Posterior vena cava (tissue), 2 donors: ENCODE data around the gene NCR3LG1. TPM values are rescaled to one million over a fixed set of nuclear protein-coding genes. Genes with fewer than 3 reads are reported as not detected.

Experiments
- DNase-seq: peaks from one replicate; pipeline ENCODE4 v3.0.0-alpha.2; 2020; ENCODE audit warnings: low spot score
- intact Hi-C, 2 donors: fragments of 100-400 bp; cut with DNase I; formaldehyde crosslinking; loops; one replicate each; pipeline versions ENCODE4 v1.14.1 to v1.14.2; 2022 to 2023
- total RNA-seq, 2 donors: library from RNA; stranded (reverse); fragmentation: NEBNext Ultra II Directional; extraction: Animal tissue kit (Norgen Biotek cat#: 25700); gene quantifications; one replicate each; pipeline ENCODE4 v1.2.1, GENCODE V29; 2021
- donor health status: DM: yes; HTN: yes; CAD: no.
- donor health status: DM: yes; HTN: yes; CAD: no.

Gene NCR3LG1
- total RNA-seq, 2 donors from 2014 or later = 2.5 to 2.9 TPM

DNA sequence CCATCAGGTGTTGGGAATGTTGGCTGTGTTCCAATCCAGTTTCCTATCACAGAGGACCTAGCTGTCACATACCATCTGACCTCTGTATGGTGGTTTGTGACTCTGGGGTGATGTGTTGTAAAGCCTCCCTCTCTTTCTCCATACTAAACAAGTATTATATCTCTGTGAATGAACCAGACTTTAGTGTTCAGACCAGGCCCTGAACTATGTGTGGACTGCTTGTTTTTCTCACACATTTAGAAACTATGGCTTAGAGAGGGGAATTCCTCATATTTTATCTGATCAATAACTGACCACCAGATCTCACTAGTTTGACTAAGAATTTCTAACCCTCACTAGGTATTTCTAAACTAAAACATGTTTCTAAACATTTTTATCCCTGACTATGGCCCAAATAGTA lies 17.5 kb downstream of the NCR3LG1 start:
- DNase-seq = no peak
- intact Hi-C loops = no loop called here

DNA sequence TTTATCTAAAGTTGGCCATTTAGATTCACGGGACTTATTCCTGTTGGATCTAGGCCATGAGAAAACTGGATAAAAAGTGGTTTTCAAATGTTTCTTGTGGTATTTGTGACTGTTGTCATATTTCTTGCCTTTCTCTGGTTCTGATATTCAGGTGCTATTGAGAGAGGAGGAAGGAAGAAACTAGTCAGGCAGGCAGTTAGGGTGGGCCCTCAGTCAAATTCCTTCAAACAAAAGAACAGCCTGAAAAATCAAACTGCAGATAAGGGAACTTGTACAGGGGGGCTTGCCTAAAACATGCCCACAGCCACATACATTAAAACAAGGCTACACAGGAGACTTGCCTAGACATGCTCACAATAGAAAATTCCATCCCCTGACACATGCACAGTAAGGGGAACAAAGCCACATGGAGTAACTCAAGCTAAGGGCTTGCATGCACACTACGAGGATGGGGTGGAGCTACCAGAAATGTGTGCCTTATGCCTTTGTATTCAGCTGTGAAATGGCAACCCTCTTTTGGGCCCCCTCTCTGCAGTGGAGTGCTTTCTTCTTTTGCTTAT lies 18.2 kb downstream of the NCR3LG1 start:
- intact Hi-C loops = no loop called here
- no peak for DNase-seq

GRCh38 chr11:17371614-17372013 lies 20.0 kb downstream of the NCR3LG1 start:
- intact Hi-C loops = no loop called here
- DNase-seq = no peak

DNA sequence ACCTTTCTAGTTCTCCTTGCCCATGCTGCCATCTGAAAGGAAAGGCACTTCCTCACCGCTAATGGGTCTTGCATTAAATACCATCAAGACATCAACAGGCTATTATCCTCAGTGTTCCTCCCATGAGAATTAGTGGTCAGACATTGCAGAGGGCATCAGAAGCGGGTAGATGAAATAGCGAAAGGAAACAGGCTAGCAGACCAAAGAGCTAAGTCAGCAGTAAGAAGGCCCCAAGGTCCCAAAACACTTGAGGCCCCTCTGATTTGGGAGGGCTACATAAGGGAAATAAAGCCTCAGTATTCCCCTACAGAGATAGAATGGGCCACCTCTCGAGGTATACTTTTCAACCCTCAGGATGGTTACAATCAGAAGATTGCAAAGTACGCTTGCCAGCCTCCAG lies 23.9 kb downstream of the NCR3LG1 start:
- intact Hi-C loops = no loop called here
- no peak for DNase-seq

DNA sequence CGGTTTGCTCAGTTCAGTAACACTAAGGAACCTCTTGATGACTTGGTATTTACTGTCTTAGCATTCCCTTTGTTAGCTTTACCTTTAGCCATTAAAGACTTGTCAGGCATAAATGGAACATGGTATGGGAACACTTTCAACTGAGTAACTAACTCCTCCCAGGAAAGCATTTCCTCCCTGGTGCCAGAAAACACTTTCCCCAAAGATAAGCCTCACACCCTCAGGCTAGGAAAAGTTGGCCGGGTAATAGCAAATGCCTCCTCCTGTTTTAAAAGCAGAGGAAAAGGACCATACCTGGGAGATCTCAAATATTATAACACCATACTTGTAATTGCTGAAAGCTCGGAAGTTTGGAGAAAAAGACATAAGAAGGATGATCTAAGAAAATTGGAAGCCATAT lies 24.9 kb downstream of the NCR3LG1 start:
- no peak for DNase-seq
- intact Hi-C loops = no loop called here

- DNase-seq = no peak
- intact Hi-C loops = no loop called here
Measured at GRCh38 chr11:17378655-17379054, 27.1 kb downstream of the NCR3LG1 start.

GRCh38 chr11:17379383-17380180 lies 28.0 kb downstream of the NCR3LG1 start:
- intact Hi-C loops = loop anchor here in 1 of 2 donors (5.0 kb wide), 1 partner anchor 538 kb away; no protein-coding TSS in a partner anchor
- peak; percentile 64 for DNase-seq

GRCh38 chr11:17381156-17381555 lies 29.6 kb downstream of the NCR3LG1 start:
- intact Hi-C loops = loop anchor here in 1 of 2 donors (5.0 kb wide), 1 partner anchor 536 kb away; no protein-coding TSS in a partner anchor
- no peak for DNase-seq

DNA sequence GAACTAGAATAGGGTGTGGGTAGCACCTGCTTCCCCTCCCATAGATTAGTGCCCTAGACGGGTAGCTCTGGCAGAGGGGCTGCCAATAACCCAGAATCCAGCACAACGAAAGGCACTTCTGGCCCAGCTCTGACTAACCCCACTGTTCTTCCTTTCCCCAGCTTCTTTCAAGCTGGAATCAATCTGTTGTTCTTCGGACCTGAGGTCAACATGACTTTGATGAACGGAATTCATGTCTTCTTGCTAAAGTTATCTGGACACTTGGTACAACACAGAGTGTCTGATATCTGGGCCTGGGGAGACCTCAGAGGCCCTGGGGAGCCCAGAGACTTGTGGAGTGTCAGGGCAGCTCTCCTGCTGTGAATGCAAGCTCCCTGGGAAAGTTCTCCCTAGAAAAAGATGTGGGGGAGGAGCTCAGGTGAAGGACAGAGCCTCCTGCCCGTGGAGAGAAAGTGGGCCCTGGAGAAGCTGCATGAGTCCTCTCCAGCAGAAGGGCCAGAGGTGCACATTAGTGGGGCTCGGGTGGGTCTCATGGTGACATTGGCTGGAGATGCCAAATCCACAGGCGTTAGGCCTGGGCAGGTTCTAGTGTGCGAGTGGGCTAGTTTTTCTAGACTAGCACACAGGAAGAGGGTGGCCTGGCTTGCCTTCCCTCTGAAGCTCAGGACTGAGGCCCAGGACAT lies 30.6 kb downstream of the NCR3LG1 start:
- intact Hi-C loops = loop anchor here in 1 of 2 donors (5.0 kb wide), 1 partner anchor 535 kb away; no protein-coding TSS in a partner anchor
- peak; percentile 56 for DNase-seq

- intact Hi-C loops = loop anchor here in 1 of 2 donors (5.0 kb wide), 1 partner anchor 534 kb away; no protein-coding TSS in a partner anchor
Measured at GRCh38 chr11:17383461-17383860, 31.9 kb downstream of the NCR3LG1 start.

GRCh38 chr11:17384002-17384511 lies 32.5 kb downstream of the NCR3LG1 start:
- peak; percentile 95 for DNase-seq
- intact Hi-C loops = loop anchor here in 1 of 2 donors (2.0 to 5.0 kb wide), 2 partner anchors 117 to 533 kb away; no protein-coding TSS in a partner anchor

More at GRCh38 chr11:17383461-17383860, 31.9 kb downstream of the NCR3LG1 start:
- DNase-seq = no peak

DNA sequence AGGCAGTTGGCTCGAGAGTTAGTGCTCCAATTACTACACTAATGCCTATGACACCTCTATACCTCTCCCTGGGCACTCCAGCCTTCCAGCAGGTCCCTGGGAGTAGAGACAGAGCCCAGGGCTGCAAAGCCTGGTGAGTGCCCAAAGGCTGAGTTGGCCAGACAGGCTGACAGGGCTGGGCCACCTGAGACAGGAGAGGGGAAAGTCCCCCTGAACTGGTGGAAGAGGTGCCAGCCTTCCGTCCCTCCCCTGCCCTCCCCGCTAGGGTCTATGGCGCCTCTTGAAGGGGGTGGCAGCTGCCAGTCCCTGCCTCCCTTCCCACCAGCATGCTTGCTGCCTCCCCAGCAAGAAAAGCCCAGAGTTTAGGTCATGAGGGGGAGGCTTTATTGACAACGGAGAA lies 33.9 kb downstream of the NCR3LG1 start:
- peak; percentile 68 for DNase-seq
- intact Hi-C loops = loop anchor here in 1 of 2 donors (2.0 kb wide), 1 partner anchor 115 kb away; no protein-coding TSS in a partner anchor

- intact Hi-C loops = loop anchor here (2.0 kb wide), 2 partner anchors 115 to 119 kb away; no protein-coding TSS in a partner anchor
- DNase-seq = peak; percentile 65
Measured at GRCh38 chr11:17385926-17386325, 34.3 kb downstream of the NCR3LG1 start.

DNA sequence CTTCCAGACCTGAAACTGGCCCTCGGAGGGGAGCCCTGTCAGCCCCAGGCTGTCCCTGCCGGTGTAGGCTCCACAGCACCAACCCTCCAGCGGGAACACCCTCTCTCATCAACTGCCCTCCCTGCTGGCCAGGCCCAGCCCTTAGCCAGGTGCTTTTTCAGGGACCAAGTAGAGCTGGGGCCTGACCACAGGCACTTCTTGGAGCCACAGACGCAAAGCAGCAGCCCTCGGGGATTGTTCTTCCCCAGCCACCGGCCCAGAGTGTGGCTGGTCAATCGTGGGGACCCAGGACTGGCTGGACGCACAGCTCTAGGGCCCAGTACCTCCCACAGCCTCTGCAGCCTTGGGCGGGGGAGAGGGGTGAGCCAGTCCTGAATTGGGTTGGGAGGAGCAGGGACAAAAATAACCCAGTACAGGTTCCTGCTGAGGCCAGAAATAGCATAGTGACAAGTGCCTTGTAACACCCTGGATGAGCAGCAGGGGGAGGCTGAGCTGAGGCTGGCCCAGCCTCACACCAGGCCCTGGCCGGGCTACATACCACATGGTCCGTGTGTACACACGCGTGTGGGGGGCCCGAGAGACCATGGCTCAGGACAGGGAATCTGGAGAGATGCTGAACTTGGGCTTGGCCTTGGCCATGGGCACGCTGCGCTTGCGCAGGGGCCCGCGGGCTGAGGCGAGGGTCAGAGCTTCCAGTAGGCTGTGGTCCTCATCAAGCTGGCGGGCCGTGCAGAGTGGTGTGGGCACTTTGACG lies 34.9 kb downstream of the NCR3LG1 start:
- intact Hi-C loops = loop anchor here in 1 of 2 donors (2.0 kb wide), 1 partner anchor 118 kb away; no protein-coding TSS in a partner anchor
- DNase-seq = peak; percentile 86

DNA sequence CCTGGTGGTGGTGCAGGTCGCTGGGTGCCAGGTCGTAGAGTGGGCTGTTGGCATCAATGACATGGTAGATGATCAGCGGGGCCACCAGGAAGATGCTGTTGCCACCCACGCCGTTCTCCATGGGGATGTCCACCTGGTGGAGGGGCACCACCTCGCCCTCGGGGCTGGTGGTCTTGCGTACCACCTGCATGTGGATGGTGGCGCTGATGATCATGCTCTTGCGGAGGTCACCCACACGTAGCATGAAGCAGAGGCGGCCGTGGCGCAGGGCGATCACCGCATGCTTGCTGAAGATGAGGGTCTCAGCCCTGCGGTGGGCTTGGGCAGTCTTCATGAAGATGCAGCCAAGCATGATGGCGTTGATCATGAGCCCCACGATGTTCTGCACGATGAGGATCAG lies 35.7 kb downstream of the NCR3LG1 start:
- intact Hi-C loops = loop anchor here in 1 of 2 donors (2.0 kb wide), 1 partner anchor 118 kb away; no protein-coding TSS in a partner anchor
- DNase-seq = peak; percentile 76

- DNase-seq = peak; percentile 76
- intact Hi-C loops = loop anchor here in 1 of 2 donors (2.0 kb wide), 1 partner anchor 117 kb away; no protein-coding TSS in a partner anchor
Measured at GRCh38 chr11:17387811-17388210, 36.2 kb downstream of the NCR3LG1 start.

- DNase-seq = peak; percentile 84
- intact Hi-C loops = no loop called here
Measured at GRCh38 chr11:17388609-17389210, 37.1 kb downstream of the NCR3LG1 start, which contains the start of gene KCNJ11. Gene KCNJ11, minus strand, starts transcription at chr11:17388659. Its CDS starts 568 bp downstream, at chr11:17388091.
